GM18868 (cell line): ENCODE measurements around the gene PORCN.
A peak's percentile ranks its signal among the peaks of the same experiment; 100 is the strongest.

Source experiments
- ATAC-seq: cut with Tn5 transposase; IDR thresholded peaks from one replicate; pipeline ENCODE4 v1.9.1; 2021; ENCODE audit warnings: mild to moderate bottlenecking, moderate library complexity; ENCODE audit not compliant: unreplicated experiment

Gene PORCN

GRCh38 chrX:48475774-48476577 is 32.8 kb upstream of the PORCN start, which contains the start of gene FTSJ1:
TSS of gene FTSJ1 (plus strand) at chrX:48476199. CDS start at chrX:48478048, 1,849 bp downstream.
- peak; percentile 94 for ATAC-seq

- no peak for ATAC-seq
Measured at GRCh38 chrX:48476919-48477318, 31.9 kb upstream of the PORCN start.

DNA sequence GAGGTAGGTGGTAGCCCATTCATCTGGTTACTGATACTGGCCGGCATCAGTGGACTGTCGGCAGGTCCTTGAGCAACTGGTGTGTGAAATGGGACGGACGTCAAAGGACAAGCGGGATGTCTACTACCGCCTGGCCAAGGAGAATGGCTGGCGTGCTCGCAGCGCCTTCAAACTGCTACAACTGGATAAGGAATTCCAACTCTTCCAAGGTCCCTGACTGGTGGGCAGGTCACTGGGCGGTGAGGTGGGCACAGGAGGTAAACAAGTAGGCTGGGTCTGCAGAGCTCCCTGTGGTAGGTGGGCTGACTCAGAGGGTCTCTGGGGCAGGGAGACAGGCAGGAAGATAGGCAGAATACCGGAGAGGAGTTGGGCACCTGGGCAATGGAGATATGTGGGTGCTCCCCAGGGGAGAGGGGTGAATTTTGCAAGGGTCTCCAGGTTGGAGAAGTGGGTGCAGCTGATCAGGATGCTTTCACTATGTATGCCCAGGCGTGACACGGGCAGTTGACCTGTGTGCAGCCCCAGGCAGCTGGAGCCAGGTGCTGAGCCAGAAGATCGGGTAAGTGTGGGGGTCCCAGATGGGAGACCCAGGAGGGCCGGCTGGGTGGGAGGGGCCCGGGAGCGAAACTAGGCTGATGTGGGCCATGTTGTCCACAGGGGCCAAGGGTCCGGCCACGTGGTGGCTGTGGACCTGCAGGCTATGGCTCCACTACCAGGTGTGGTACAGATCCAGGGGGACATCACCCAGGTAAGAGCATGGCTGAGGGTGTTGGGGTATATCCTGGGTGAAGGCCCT is 30.6 kb upstream of the PORCN start:
- ATAC-seq, result no peak

DNA sequence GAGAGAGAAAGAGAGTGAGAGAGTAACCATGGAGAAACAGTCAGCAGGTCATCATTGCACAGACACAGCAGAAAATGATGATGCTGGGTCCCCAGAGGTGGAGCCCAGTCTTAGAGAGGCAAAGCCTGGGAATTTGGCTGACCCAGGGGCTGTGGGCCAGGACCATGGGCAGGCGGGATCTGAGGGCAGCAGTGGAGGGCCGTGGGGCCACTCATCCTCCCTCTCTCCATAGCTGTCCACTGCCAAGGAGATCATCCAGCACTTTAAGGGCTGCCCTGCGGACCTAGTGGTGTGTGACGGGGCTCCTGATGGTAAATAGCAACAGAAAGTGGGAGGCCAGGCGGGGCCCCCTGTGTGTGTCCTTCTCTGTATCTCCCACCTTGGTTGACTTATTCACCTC is 30.0 kb upstream of the PORCN start:
- no peak for ATAC-seq

GRCh38 chrX:48480142-48480541 is 28.6 kb upstream of the PORCN start:
- ATAC-seq, result no peak

DNA sequence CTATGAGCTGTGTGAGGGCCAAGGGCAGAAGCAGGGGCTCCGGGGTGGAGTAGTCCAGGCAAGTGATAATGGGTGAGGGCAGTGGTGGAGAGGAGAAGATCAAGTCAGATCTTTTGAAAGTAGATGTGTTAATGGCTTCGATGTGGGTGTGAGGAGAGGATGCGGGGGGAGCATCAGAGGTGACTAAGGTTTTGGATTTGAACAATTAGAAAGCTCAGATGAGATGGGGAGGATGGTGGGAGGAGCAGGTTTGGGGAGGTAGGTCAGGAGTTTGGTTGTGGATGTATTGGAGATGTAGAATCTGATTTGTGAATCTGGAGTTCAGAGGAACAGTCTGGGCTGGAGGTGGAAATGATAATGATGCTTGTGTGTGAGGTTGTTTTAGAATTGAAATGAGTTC is 28.2 kb upstream of the PORCN start:
- no peak for ATAC-seq

- ATAC-seq, result no peak
Measured at GRCh38 chrX:48482526-48482925, 26.3 kb upstream of the PORCN start.

- no peak for ATAC-seq
Measured at GRCh38 chrX:48487362-48487798, 21.4 kb upstream of the PORCN start.

GRCh38 chrX:48488034-48488433 is 20.8 kb upstream of the PORCN start:
- ATAC-seq, result no peak

DNA sequence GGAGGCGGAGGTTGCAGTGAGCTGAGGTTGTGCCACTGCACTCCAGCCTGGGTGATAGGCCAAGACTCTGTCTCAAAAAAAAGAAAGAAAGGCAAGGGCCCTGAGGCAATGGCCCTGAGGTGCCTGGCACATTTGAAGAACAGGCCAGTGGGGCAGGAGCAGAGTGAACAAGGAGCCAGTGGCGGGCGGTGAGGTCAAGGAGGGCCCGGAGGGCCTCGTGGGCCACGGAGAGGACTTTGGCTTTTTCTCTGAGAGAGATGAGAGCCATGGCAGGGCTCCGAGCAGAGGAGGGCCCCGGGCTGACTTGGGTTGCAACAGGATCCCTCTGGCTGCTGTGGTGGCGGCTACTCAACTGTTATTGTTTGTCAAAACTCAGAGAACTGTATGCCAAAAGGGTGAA is 19.5 kb upstream of the PORCN start:
- ATAC-seq, result no peak

DNA sequence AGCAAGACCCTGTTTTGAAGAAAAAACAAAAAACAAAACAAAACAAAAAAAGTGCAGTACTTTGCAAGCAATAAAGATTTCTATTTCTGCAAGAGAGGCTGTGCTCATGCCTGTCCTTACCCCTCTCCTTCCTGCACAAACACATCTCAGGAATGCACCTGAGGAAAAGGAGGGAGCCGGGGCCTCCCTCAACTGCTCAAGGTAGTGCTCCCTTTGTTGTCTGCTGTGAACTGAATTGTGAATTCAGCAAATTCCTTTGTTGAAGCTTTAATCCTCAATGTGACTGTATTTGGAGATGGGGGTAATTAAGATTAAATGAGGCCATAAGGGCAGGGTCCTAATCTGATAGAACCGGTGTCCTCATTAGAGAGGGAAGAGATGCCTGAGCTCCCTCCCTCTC is 18.9 kb upstream of the PORCN start:
- no peak for ATAC-seq

DNA sequence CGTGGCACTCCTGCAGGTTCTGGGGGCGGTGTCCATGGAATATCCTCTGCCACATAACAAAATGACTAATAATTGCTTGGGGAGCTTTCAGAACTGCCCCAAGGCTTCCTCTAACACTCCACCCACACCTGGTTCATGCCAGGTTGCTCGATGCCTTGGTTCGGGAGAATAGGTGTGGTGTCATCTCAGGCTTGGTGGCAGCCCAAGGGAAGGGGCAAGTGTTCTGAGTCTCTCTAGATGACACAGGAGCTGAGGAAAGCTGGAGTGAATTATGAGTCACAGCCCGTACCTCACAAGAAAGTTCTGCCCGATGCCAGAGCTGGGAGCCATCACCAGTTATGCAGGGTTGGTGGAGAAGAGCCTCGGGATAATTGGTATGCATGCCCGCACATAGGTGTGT is 18.1 kb upstream of the PORCN start:
- ATAC-seq, result no peak

DNA sequence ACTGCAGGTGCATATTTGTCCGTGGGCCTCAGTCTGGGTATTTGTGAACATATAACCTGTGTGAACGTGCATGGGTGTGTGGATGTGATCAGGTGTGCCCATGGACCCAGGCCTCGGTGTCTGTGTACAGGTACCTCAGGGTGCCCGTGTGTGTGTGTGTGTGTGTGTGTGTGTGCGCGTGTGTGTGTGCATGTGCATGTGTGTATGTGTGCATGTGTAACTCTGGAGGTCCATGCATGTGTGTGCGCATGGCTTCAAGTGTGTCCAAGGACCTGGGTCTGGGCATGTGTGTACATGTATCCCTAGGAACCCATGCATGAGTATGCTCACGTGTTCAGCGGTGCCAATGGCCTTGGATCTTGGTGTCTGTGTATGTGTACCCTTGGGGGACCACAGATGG is 17.0 kb upstream of the PORCN start:
- ATAC-seq, result no peak

DNA sequence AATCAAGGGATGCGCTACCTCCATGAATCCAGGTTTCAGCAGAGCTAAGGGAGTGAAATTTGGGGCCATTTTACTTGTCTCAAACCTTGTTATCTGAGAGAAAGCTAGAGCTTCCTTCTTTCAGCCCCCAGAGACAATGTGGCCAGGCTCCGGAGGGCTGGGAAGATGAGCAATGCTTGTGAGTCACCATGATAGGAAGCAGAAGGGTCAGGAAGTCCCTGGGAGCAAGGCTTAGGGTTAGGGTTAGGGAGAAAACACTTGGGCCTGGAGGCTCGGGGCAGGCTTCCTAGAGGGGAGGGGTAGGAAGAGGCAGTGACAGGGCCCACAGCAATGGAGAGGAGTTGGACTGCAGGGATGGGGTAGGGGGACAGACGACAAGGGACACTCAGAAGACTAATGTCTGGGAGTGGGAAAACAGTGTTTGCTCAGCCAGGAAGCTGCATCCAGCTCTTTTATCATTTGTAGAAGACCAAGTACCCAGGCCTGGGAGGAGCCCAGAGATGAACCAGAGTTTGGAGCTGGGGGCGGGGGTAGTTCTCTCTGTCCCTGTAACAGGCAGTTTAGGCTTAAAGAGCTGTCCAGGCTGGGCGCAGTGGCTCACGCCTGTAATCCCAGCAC is 16.4 kb upstream of the PORCN start:
- ATAC-seq, result no peak

GRCh38 chrX:48493890-48494364 is 14.9 kb upstream of the PORCN start:
- no peak for ATAC-seq

DNA sequence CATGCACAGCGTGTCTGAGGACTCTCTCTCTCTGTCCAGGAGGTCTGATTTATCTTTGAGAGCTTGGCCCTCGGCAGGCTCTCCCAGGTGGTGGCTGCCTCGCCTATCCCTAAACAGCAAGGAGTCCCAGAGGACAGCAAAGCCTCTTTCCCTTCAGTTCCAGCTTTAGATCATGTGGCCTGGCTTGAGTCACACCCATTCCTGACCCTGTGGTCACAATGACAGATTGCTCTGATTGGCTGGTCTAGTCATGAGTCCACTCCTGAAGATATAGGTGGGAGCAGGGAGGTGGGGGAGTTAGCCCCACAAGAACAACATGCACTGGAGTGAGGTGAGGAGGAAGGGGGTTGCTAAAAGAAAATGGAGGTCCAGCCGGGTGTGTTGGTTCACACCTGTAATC is 12.1 kb upstream of the PORCN start:
- no peak for ATAC-seq

DNA sequence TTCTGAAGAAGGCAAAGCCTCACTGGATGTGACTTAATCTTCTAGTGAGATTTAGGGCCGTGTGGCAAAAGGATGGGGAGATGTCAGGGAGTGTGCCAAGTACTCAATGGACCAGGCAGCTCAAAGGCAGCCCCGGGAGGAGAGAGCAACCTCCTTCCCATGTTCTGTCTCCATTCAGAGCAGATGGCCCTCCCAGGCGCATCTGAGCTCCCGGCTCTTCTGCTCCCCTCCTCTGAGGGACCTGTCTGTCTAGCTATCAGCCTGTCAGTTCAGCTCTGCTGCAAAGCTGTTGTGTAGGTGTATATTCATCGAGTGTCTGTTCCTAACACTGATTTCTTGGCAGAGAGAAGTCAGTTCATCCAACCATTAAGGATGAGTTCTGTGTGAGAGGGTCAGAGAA is 10.9 kb upstream of the PORCN start:
- ATAC-seq, result no peak

DNA sequence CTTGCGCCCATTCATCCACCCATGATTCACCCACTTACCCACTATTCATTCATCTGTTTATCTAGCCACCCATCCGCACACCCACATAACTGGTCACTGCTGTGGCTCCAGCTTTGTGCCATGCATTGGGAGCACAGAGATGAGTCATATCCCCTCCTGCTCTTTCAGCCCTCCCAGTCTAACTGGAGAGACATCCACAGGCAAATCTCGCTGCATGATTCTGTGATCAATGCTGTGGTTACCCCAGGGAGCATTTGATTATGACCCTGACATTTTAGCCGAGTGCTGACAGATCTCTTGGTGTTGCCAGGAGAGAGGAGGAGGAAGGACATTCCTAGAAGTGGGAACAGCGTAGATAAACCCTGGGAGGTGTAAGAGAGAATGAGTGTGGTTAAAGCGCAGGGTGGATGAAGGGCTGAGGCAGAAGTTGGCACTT is 10.4 kb upstream of the PORCN start:
- ATAC-seq, result no peak

DNA sequence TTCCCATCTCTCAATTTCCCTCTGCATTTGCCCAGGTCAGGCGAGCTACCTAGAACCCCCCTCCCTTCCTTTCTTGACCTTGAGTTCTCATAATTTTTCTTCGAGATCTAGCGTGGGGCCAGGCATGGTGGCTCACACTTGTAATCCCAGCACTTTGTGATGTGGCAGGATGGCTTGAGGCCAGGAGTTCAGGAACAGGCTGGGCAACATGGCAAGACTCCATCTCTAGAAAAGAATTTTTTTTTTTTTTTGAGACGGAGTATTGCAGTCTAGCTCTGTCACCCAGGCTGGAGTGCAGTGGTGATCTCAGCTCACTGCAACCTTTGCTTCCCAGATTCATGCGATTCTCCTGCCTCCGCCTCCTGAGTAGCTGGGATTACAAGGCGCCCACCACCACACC is 4.5 kb upstream of the PORCN start:
- no peak for ATAC-seq

DNA sequence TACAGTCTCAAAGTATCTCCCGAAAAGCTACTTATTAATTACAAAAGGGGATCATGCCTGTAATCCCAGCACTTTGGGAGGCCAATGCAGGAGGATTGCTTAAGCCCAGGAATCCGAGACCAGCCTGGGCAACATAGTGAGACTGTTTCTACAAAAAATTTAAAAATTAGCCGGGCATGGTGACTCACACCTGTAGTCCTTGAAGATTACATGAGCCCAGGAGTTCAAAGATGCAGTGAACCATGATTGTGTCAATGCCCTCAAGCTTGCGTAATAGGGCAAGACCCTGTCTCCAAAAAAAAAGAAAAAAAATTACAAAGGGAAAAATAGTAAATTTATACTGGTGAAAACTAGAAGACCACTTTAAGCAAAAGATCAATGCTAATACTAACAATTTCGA is 3.3 kb upstream of the PORCN start:
- no peak for ATAC-seq

- ATAC-seq, result no peak
Measured at GRCh38 chrX:48507246-48507645, 1.5 kb upstream of the PORCN start.

DNA sequence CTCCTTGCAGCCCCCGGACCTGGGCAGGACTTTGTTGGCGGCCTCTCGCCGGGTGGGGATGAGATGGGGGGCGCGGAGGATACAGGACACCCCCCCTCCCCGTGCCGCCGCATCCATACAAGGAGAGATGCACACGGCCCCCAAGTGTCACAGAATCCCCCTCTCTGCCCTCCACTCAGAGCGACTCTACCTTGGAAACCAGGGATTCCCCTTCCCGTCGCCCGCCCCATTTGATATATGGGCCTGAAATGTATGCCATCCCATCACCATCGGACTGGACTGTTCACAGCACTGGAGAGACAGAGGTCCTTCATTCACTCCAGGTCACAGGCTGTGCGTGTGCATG is 426 bp downstream of the PORCN start:
- peak; percentile 9 for ATAC-seq
